HepG2 (cell line): ENCODE data around the gene UGT2B11.
"Not testable (repeated sequence)": the region's sequence is repeated elsewhere in the genome, so short reads cannot be mapped to it uniquely, and the experiment has no call there.

Experiments used
- GATA4 ChIP-seq: sonication (generic); IDR thresholded peaks from 2 replicates; pipeline ENCODE4 v1.6.1; 2016; ENCODE audit warnings: antibody characterized with exemption, low read depth, borderline replicate concordance
- NCOR1 ChIP-seq: fragments of 200-600 bp; sonication (generic); IDR thresholded peaks from 2 replicates; pipeline ENCODE4 v1.7.0; 2017; ENCODE audit warnings: antibody characterized with exemption, low read length, borderline replicate concordance
- SMARCC2 ChIP-seq: fragments of 450-650 bp; IDR thresholded peaks from 2 replicates; pipeline ENCODE4 v1.6.1; 2017; ENCODE audit warnings: antibody characterized with exemption, mild to moderate bottlenecking
- ZZZ3 ChIP-seq: sonication (generic); formaldehyde crosslinking; IDR thresholded peaks from 2 replicates; pipeline ENCODE4 v1.4.0; 2020; ENCODE audit warnings: missing genetic modification reagents, mild to moderate bottlenecking, borderline replicate concordance
- TF ChIP-seq, protein P1 (sequence below): IDR thresholded peaks from 2 replicates; pipeline ENCODE4 v1.6.1; 2012; ENCODE audit warnings: low read depth, low read length, improper control_type of control experiment
- TF ChIP-seq, protein P2 (sequence below), 2 experiments: IDR thresholded peaks; 2 replicates each; pipeline ENCODE4 v1.6.1; 2011 to 2012; ENCODE audit warnings: low read length in 2 of 2, borderline replicate concordance in 1 of 2, low read depth in 1 of 2, mild to moderate bottlenecking in 1 of 2, moderate library complexity in 1 of 2
- TF ChIP-seq, protein P3 (sequence below): sonication (generic); formaldehyde crosslinking; IDR thresholded peaks from 2 replicates; pipeline ENCODE4 v1.4.0; 2020; ENCODE audit warnings: missing genetic modification reagents

DNA sequence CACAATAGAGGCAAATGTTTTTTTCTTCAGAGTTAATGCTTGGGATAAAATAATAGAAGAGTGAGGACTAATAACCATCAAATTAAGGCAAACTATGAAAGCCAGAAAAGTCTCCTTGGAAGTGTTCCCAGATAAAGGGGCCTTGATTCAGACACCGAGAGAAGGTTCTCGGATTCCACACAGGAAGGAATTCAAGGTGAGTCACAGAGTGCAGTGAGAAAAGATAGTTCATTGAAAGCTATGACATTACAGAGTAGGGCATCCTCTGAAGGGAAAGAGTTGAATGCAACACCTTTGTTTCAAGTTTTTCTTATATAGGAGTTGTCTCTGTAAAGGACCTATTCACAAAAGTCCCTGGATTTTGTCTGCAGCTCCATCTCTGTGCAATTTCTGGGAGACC lies 3.9 kb upstream of the UGT2B11 start:
- TF ChIP-seq ZZZ3 (CRISPR knock-in tag); SMARCC2; NCOR1; GATA4: not testable (repeated sequence)
- TF ChIP-seq, protein P1, sequence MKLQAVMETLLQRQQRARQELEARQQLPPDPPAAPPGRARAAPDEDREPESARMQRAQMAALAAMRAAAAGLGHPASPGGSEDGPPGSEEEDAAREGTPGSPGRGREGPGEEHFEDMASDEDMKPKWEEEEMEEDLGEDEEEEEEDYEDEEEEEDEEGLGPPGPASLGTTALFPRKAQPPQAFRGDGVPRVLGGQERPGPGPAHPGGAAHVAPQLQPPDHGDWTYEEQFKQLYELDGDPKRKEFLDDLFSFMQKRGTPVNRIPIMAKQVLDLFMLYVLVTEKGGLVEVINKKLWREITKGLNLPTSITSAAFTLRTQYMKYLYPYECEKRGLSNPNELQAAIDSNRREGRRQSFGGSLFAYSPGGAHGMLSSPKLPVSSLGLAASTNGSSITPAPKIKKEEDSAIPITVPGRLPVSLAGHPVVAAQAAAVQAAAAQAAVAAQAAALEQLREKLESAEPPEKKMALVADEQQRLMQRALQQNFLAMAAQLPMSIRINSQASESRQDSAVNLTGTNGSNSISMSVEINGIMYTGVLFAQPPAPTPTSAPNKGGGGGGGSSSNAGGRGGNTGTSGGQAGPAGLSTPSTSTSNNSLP: not testable (repeated sequence)
- TF ChIP-seq, protein P2, sequence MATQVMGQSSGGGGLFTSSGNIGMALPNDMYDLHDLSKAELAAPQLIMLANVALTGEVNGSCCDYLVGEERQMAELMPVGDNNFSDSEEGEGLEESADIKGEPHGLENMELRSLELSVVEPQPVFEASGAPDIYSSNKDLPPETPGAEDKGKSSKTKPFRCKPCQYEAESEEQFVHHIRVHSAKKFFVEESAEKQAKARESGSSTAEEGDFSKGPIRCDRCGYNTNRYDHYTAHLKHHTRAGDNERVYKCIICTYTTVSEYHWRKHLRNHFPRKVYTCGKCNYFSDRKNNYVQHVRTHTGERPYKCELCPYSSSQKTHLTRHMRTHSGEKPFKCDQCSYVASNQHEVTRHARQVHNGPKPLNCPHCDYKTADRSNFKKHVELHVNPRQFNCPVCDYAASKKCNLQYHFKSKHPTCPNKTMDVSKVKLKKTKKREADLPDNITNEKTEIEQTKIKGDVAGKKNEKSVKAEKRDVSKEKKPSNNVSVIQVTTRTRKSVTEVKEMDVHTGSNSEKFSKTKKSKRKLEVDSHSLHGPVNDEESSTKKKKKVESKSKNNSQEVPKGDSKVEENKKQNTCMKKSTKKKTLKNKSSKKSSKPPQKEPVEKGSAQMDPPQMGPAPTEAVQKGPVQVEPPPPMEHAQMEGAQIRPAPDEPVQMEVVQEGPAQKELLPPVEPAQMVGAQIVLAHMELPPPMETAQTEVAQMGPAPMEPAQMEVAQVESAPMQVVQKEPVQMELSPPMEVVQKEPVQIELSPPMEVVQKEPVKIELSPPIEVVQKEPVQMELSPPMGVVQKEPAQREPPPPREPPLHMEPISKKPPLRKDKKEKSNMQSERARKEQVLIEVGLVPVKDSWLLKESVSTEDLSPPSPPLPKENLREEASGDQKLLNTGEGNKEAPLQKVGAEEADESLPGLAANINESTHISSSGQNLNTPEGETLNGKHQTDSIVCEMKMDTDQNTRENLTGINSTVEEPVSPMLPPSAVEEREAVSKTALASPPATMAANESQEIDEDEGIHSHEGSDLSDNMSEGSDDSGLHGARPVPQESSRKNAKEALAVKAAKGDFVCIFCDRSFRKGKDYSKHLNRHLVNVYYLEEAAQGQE (IDR thresholded peaks at IDR 0.05; ENCODE audit: borderline replicate concordance in 1 of 2, low read depth in 1 of 2, low read length in 2 of 2): not testable (repeated sequence)
- TF ChIP-seq, protein P3, sequence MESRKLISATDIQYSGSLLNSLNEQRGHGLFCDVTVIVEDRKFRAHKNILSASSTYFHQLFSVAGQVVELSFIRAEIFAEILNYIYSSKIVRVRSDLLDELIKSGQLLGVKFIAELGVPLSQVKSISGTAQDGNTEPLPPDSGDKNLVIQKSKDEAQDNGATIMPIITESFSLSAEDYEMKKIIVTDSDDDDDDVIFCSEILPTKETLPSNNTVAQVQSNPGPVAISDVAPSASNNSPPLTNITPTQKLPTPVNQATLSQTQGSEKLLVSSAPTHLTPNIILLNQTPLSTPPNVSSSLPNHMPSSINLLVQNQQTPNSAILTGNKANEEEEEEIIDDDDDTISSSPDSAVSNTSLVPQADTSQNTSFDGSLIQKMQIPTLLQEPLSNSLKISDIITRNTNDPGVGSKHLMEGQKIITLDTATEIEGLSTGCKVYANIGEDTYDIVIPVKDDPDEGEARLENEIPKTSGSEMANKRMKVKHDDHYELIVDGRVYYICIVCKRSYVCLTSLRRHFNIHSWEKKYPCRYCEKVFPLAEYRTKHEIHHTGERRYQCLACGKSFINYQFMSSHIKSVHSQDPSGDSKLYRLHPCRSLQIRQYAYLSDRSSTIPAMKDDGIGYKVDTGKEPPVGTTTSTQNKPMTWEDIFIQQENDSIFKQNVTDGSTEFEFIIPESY (CRISPR knock-in tag): not testable (repeated sequence)
